Keratinocyte (primary cell): Measurements from ENCODE around the gene DYNLT2. TPM values are rescaled to one million over a fixed set of nuclear protein-coding genes. Genes with fewer than 3 reads are reported as not detected.

ENCODE experiments used
- DNase-seq: peaks from one replicate; pipeline ENCODE4 v3.0.0-alpha.2; 2011; ENCODE audit warnings: low read depth, missing footprints, low spot score
- FAIRE-seq: peaks from 2 replicates; lab custom pipeline; 2011; peaks lifted over from hg19 to GRCh38; lab: Jason Lieb, UNC
- H2AFZ ChIP-seq: 2 replicates; pipeline ENCODE4 v1.6.0; 2012; ENCODE audit warnings: low read length, control low read depth, inconsistent platforms; ENCODE audit not compliant: control insufficient read depth
- H3K27ac ChIP-seq: 2 replicates; pipeline ENCODE4 v1.5.1; 2011; ENCODE audit warnings: low read length; ENCODE audit not compliant: control insufficient read depth, insufficient read depth
- H3K27me3 ChIP-seq: 3 replicates; pipeline ENCODE4 v1.6.0; 2011; ENCODE audit warnings: low read length; ENCODE audit not compliant: control insufficient read depth, insufficient read depth; ENCODE audit errors: extremely low read depth
- H3K36me3 ChIP-seq, 2 experiments: 2 replicates in 1 of 2; 3 replicates in 1 of 2; pipeline ENCODE4 v1.5.1; 2011; ENCODE audit warnings: low read length in 2 of 2, mild to moderate bottlenecking in 1 of 2; ENCODE audit not compliant: control insufficient read depth in 2 of 2, insufficient read depth in 2 of 2; ENCODE audit errors: extremely low read depth in 1 of 2
- H3K4me1 ChIP-seq: 3 replicates; pipeline ENCODE4 v1.5.1; 2011; ENCODE audit warnings: low read length; ENCODE audit not compliant: control insufficient read depth, insufficient read depth; ENCODE audit errors: extremely low read depth
- H3K4me2 ChIP-seq: 3 replicates; pipeline ENCODE4 v1.6.0; 2011; ENCODE audit warnings: low read depth, low read length; ENCODE audit not compliant: control insufficient read depth, insufficient read depth; ENCODE audit errors: extremely low read depth
- H3K4me3 ChIP-seq, 3 experiments: fragments of 200-600 bp in 1 of 3; sonication (generic) in 1 of 3; 2 replicates in 2 of 3; 3 replicates in 1 of 3; pipeline ENCODE4 v1.5.1; 2011 to 2016; ENCODE audit warnings: low read length in 3 of 3, mild to moderate bottlenecking in 3 of 3, control low read depth in 2 of 3, inconsistent platforms in 1 of 3, low read depth in 1 of 3, mixed read lengths in 1 of 3, mixed run types in 1 of 3, moderate library complexity in 1 of 3; ENCODE audit not compliant: control insufficient read depth in 2 of 3, insufficient read depth in 2 of 3; ENCODE audit errors: extremely low read depth in 1 of 3
- H3K79me2 ChIP-seq: 2 replicates; pipeline ENCODE4 v1.6.0; 2012; ENCODE audit warnings: low read length; ENCODE audit not compliant: control insufficient read depth, insufficient read depth
- H3K9ac ChIP-seq: 3 replicates; pipeline ENCODE4 v1.6.0; 2011; ENCODE audit warnings: low read length; ENCODE audit not compliant: control insufficient read depth, insufficient read depth; ENCODE audit errors: extremely low read depth
- H3K9me1 ChIP-seq: 3 replicates; pipeline ENCODE4 v1.6.0; 2011; ENCODE audit warnings: low read length; ENCODE audit not compliant: control insufficient read depth, insufficient read depth; ENCODE audit errors: extremely low read depth
- H3K9me3 ChIP-seq: 2 replicates; pipeline ENCODE4 v1.5.1; 2012; ENCODE audit warnings: low read depth, low read length; ENCODE audit not compliant: control insufficient read depth
- H4K20me1 ChIP-seq: 3 replicates; pipeline ENCODE4 v1.6.0; 2011; ENCODE audit warnings: low read length; ENCODE audit not compliant: control insufficient read depth, insufficient read depth; ENCODE audit errors: extremely low read depth
- CTCF ChIP-seq, 3 experiments: IDR thresholded peaks in 1 of 3; conservative IDR thresholded peaks in 1 of 3; optimal IDR thresholded peaks in 1 of 3; 2 replicates in 2 of 3; 3 replicates in 1 of 3; pipeline versions ENCODE3 to v1.5.1; 2011; ENCODE audit warnings: low read length in 3 of 3, mild to moderate bottlenecking in 3 of 3, moderate library complexity in 2 of 3, control low read depth in 1 of 3, inconsistent platforms in 1 of 3; ENCODE audit not compliant: insufficient read depth in 2 of 3; ENCODE audit errors: extremely low read depth in 1 of 3
- EZH2 ChIP-seq: IDR thresholded peaks from one replicate; pipeline ENCODE4 v1.6.1; 2012; ENCODE audit warnings: inconsistent platforms, mild to moderate bottlenecking, low read length, moderate library complexity
- dilution Hi-C: fragments of 300-500 bp; cut with MboI; formaldehyde crosslinking; loops from one replicate; pipeline ENCODE4 v1.7.0; 2020; ENCODE audit warnings: low sequenced_read_pairs; ENCODE audit not compliant: extremely low pct_ligation_motif_present
- polyA plus RNA-seq, 5 experiments: library from polyadenylated mRNA; depleted of rRNA in 3 of 5; stranded (reverse) in 3 of 5; stranded (forward) in 1 of 5; unstranded in 1 of 5; fragments of >200 nt; gene quantifications; 1 replicate in 1 of 5; 2 replicates in 3 of 5; 3 replicates in 1 of 5; pipeline versions ENCODE4 v1.2.1 to v1.2.3, GENCODE V29; 2011 to 2012; ENCODE audit warnings: missing spikeins in 2 of 5, low read depth in 1 of 5, low replicate concordance in 1 of 5

The DYNLT2 gene
- polyA plus RNA-seq, 1 donor (not counting 4 experiments of a cell fraction or from before 2014, with no cell fraction given): 0.58 TPM

GRCh38 chr6:169725125-169726048 is 26.0 kb downstream of the DYNLT2 start:
- Histone ChIP-seq H3K4me1 (peaks cover 19% of the 10 kb centered on the region), H4K20me1 (peaks cover 2% of the 10 kb centered on the region), H3K27me3 (no peaks in the 10 kb centered on the region), H3K79me2 (peaks cover 16% of the 10 kb centered on the region), H3K9me1 (no peaks in the 10 kb centered on the region), H3K9me3 (no peaks in the 10 kb centered on the region), H3K27ac (no peak overlapping the region), H3K9ac (peak overlapping the region; percentile 42), H3K4me2 (peak overlapping the region; percentile 59), H3K4me3 (peak overlapping the region; percentile 37 to 52 (median 40)), H2AFZ (peak overlapping the region; percentile 68), H3K36me3 (no peaks in the 10 kb centered on the region)
- TF ChIP-seq CTCF (optimal IDR thresholded peaks at IDR 0.05 in 1 of 3, IDR thresholded peaks at IDR 0.05 in 1 of 3, conservative IDR thresholded peaks at IDR 0.05 in 1 of 3; ENCODE audit: extremely low read depth in 1 of 3, insufficient read depth in 2 of 3, low read length in 3 of 3): no peak
- TF ChIP-seq EZH2: peak; percentile 44
- dilution Hi-C loops: no loop called here
- no peak for DNase-seq
- peak; percentile 34 for FAIRE-seq

- no peaks in the 10 kb centered on the region for H3K9me1 ChIP-seq
- no peaks in the 10 kb centered on the region for H3K36me3 ChIP-seq
- H3K4me1 ChIP-seq: peaks cover 19% of the 10 kb centered on the region
- FAIRE-seq (no peak), DNase-seq (no peak)
- no peaks in the 10 kb centered on the region for H3K9me3 ChIP-seq
- peak within 1 kb of the TSS; percentile 52 to 90 (median 87) for H3K4me3 ChIP-seq
- H2AFZ ChIP-seq: peak within 1 kb of the TSS; percentile 81
- TF ChIP-seq EZH2: no peak
- TF ChIP-seq CTCF (optimal IDR thresholded peaks at IDR 0.05 in 1 of 3, IDR thresholded peaks at IDR 0.05 in 1 of 3, conservative IDR thresholded peaks at IDR 0.05 in 1 of 3; ENCODE audit: extremely low read depth in 1 of 3, insufficient read depth in 2 of 3, low read length in 3 of 3): no peak
- H3K79me2 ChIP-seq: peaks cover 20% of the 10 kb centered on the region
- dilution Hi-C loops: no loop called here
- peak within 1 kb of the TSS; percentile 80 for H3K9ac ChIP-seq
- H3K4me2 ChIP-seq: peak within 1 kb of the TSS; percentile 99
- peak within 1 kb of the TSS; percentile 80 for H3K27ac ChIP-seq
- no peaks in the 10 kb centered on the region for H3K27me3 ChIP-seq
- H4K20me1 ChIP-seq: peaks cover 2% of the 10 kb centered on the region
Observed at GRCh38 chr6:169724494-169725124, 26.8 kb downstream of the DYNLT2 start, which contains the start of gene PHF10. Gene PHF10, minus strand, starts transcription at chr6:169724500. Its CDS starts 569 bp downstream, at chr6:169723931.
